Psoas muscle (tissue), 8 donors: ENCODE measurements around the gene SLC8A3. TPM values are rescaled to one million over a fixed set of nuclear protein-coding genes. Genes with fewer than 3 reads are reported as not detected.

Experiments used
- ATAC-seq, 4 donors: fragments of 200-7000 bp; cut with Tn5 transposase; one replicate each; pipeline ENCODE4 v1.9.1; 2020; ENCODE audit warnings: moderate library complexity in 3 of 4, mild to moderate bottlenecking in 2 of 4
- DNase-seq, 2 donors: peaks; one replicate each; pipeline ENCODE4 v3.0.0-alpha.2; 2020
- H3K27ac ChIP-seq: fragments of 200-600 bp; one replicate; pipeline ENCODE4 v1.8.0; 2022
- H3K27me3 ChIP-seq, 3 donors: fragments of 200-600 bp in 1 of 3; one replicate each; pipeline versions ENCODE4 v1.6.1 to v1.8.0; 2013 to 2022; ENCODE audit warnings: low read length in 2 of 3, mild to moderate bottlenecking in 2 of 3, moderate library complexity in 1 of 3; ENCODE audit not compliant: insufficient read depth in 3 of 3
- H3K36me3 ChIP-seq, 2 donors: fragments of 200-600 bp in 1 of 2; one replicate each; pipeline versions ENCODE4 v1.6.1 to v1.8.0; 2013 to 2022; ENCODE audit warnings: low read depth in 1 of 2, mild to moderate bottlenecking in 1 of 2, moderate library complexity in 1 of 2; ENCODE audit not compliant: insufficient read depth in 1 of 2
- H3K4me1 ChIP-seq: fragments of 200-600 bp; one replicate; pipeline ENCODE4 v1.8.0; 2022
- H3K4me3 ChIP-seq: fragments of 200-600 bp; one replicate; pipeline ENCODE4 v1.8.0; 2022; ENCODE audit warnings: mild to moderate bottlenecking
- H3K9me3 ChIP-seq: fragments of 200-600 bp; one replicate; pipeline ENCODE4 v1.8.0; 2022
- CTCF ChIP-seq: fragments of 200-600 bp; IDR thresholded peaks from one replicate; pipeline ENCODE4 v1.8.0; 2022; ENCODE audit warnings: antibody characterized with exemption
- WGBS, 3 donors: extraction: QIAGEN DNeasy Blood & Tissue Kit; methylation state at CpG; one replicate each; pipeline versions ENCODE4 v1.1.6 to v1.1.7; 2013; 5-methylcytosine and 5-hydroxymethylcytosine counted together
- intact Hi-C, 2 donors: fragments of 100-400 bp; cut with DNase I; formaldehyde crosslinking; loops; one replicate each; pipeline versions ENCODE4 v1.11.0 to v1.14.2; 2022
- polyA plus RNA-seq, 3 donors: library from polyadenylated mRNA; stranded (reverse); fragments of 200-250 nt; gene quantifications; one replicate each; pipeline ENCODE4 v1.2.3, GENCODE V29; 2013
- total RNA-seq, 4 donors: library from RNA; stranded (reverse); fragmentation: NEBNext Ultra II Directional in 2 of 4; extraction: Animal tissue kit (Norgen Biotek cat#: 25700) in 2 of 4; gene quantifications; one replicate each; pipeline versions ENCODE4 v1.2.1 to v1.2.4, GENCODE V29; 2021 to 2023
- donor health status: healthy with polysubstance abuse.
- donor health status: DM: no; HTN: no; CAD: no; lungs with moderate emphysema.
- donor health status: Bipolar disorder and iron deficiency.
- donor health status: healthy.
- donor health status: DM: yes; HTN: yes; CAD: no.
- donor health status: DM: no; HTN: no; CAD: no.
- donor health status: DM: no; HTN: no; CAD: no.
- donor health status: DM: yes; HTN: yes; CAD: no.

The SLC8A3 gene
- total and polyA plus RNA-seq, 7 donors, result 10.8 to 53.6 (median 20.8) TPM

GRCh38 chr14:69999261-69999674 lies 189.5 kb downstream of the SLC8A3 start:
- DNase-seq (no peak), ATAC-seq (no peak)
- intact Hi-C loops, result no loop called here
- Histone ChIP-seq H3K9me3 (no peaks in the 10 kb centered on the region), H3K27ac (no peak overlapping the region), H3K27me3 (no peaks in the 10 kb centered on the region), H3K4me1 (peaks cover 3% of the 10 kb centered on the region), H3K4me3 (no peak overlapping the region), H3K36me3 (no peaks in the 10 kb centered on the region)
- 58 to 65% (median 63%) methylated on average over 10 of the region's 10 CpGs for WGBS, 3 donors
- no peak for TF ChIP-seq CTCF

GRCh38 chr14:69997849-69998248 lies 190.9 kb downstream of the SLC8A3 start:
- ATAC-seq (peak; percentile 19 to 62 (median 50)), DNase-seq (no peak)
- peaks cover 3% of the 10 kb centered on the region for H3K4me1 ChIP-seq
- no peaks in the 10 kb centered on the region for H3K9me3 ChIP-seq
- no peaks in the 10 kb centered on the region for H3K27me3 ChIP-seq
- H3K4me3 ChIP-seq, result no peak overlapping the region
- TF ChIP-seq CTCF, result no peak
- H3K36me3 ChIP-seq, result no peaks in the 10 kb centered on the region
- no peak overlapping the region for H3K27ac ChIP-seq
- 60 to 69% (median 60%) methylated on average over 5 of the region's 5 CpGs for WGBS, 3 donors
- intact Hi-C loops, result no loop called here

GRCh38 chr14:69996216-69996615 lies 192.5 kb downstream of the SLC8A3 start:
- Histone ChIP-seq H3K4me3 (no peak overlapping the region), H3K27ac (no peak overlapping the region), H3K9me3 (no peaks in the 10 kb centered on the region), H3K4me1 (peaks cover 3% of the 10 kb centered on the region), H3K27me3 (no peaks in the 10 kb centered on the region), H3K36me3 (no peaks in the 10 kb centered on the region)
- intact Hi-C loops, result no loop called here
- TF ChIP-seq CTCF, result no peak
- no peak for ATAC-seq
- no peak for DNase-seq
- WGBS, 3 donors, result 94 to 100% (median 96%) methylated on average over 1 of the region's 1 CpG

Other genes with a start within 250 kb of the SLC8A3 start
- gene COX16, start 170.7 kb upstream of the SLC8A3 start, total RNA-seq, result 10 to 100 TPM; 46.1 to 62.8 (median 57.0) TPM
- gene COX16, start 170.7 kb upstream of the SLC8A3 start, polyA plus RNA-seq, result 10 to 100 TPM; 43.5 to 66.2 (median 51.8) TPM
- gene SYNJ2BP, start 228.1 kb upstream of the SLC8A3 start, total RNA-seq, result 10 to 100 TPM; 27.9 to 46.5 (median 39.9) TPM
- gene SYNJ2BP, start 228.1 kb upstream of the SLC8A3 start, polyA plus RNA-seq, result 10 to 100 TPM; 12.6 to 27.1 (median 14.6) TPM